NCI-H524 (cell line): Measurements from ENCODE around the gene ASPHD2.

Experiments used
- DNase-seq, 2 experiments: peaks; one replicate each; lab custom pipeline; 2025; lab: John Stamatoyannopoulos, UW

Gene ASPHD2

GRCh38 chr22:26446808-26447515, 17.9 kb downstream of the ASPHD2 start:
- DNase-seq, result peak in 1 of 2 experiments; percentile 63

GRCh38 chr22:26447584-26448329, 18.7 kb downstream of the ASPHD2 start:
- DNase-seq, result peak; percentile 90 to 94

GRCh38 chr22:26448334-26448733, 19.3 kb downstream of the ASPHD2 start:
- no peak for DNase-seq

- DNase-seq, result no peak
These were observed 19.9 kb downstream of the ASPHD2 start for GRCh38 chr22:26448941-26449340.

GRCh38 chr22:26450453-26451185, 21.6 kb downstream of the ASPHD2 start:
- DNase-seq, result peak; percentile 86 to 94

GRCh38 chr22:26452236-26453016, 23.4 kb downstream of the ASPHD2 start:
- no peak for DNase-seq

- DNase-seq, result no peak
These were observed 24.2 kb downstream of the ASPHD2 start for GRCh38 chr22:26453216-26453615.

- peak; percentile 30 to 87 for DNase-seq
These were observed 24.9 kb downstream of the ASPHD2 start for GRCh38 chr22:26453812-26454500.

- no peak for DNase-seq
These were observed 28.7 kb downstream of the ASPHD2 start for GRCh38 chr22:26457661-26458272.

GRCh38 chr22:26460202-26460601, 31.1 kb downstream of the ASPHD2 start:
- no peak for DNase-seq

GRCh38 chr22:26461188-26461810, 32.2 kb downstream of the ASPHD2 start:
- DNase-seq, result peak; percentile 24 to 74

GRCh38 chr22:26462051-26462450, 33.0 kb downstream of the ASPHD2 start:
- DNase-seq, result no peak

- DNase-seq, result no peak
These were observed 33.6 kb downstream of the ASPHD2 start for GRCh38 chr22:26462641-26463040.

- peak in 1 of 2 experiments; percentile 70 for DNase-seq
These were observed 34.1 kb downstream of the ASPHD2 start for GRCh38 chr22:26463101-26463661.

GRCh38 chr22:26463688-26464087, 34.6 kb downstream of the ASPHD2 start:
- DNase-seq, result no peak

GRCh38 chr22:26464312-26464711, 35.3 kb downstream of the ASPHD2 start:
- DNase-seq, result no peak

GRCh38 chr22:26466196-26466595, 37.1 kb downstream of the ASPHD2 start:
- peak; percentile 92 to 98 for DNase-seq

GRCh38 chr22:26470807-26471206, 41.7 kb downstream of the ASPHD2 start:
- no peak for DNase-seq

- DNase-seq, result no peak
These were observed 42.5 kb downstream of the ASPHD2 start for GRCh38 chr22:26471522-26471921.

GRCh38 chr22:26474682-26475081, 45.6 kb downstream of the ASPHD2 start:
- no peak for DNase-seq
